SK-N-SH treated with all-trans-retinoic acid at 6 μM for 48 hours (cell line): ENCODE results near the gene BRCA2.

ENCODE experiments used
- ATAC-seq: fragments of 200-7000 bp; cut with Tn5 transposase; 3 replicates; pipeline ENCODE4 v1.9.1; 2020; ENCODE audit warnings: mild to moderate bottlenecking, moderate library complexity
- ARNTL ChIP-seq: fragments of 450-650 bp; formaldehyde crosslinking; IDR thresholded peaks from 2 replicates; pipeline ENCODE4 v1.5.0; 2020; ENCODE audit warnings: low read depth, mild to moderate bottlenecking, moderate library complexity, borderline replicate concordance
- CREB5 ChIP-seq: fragments of 250-450 bp; sonication (Bioruptor Pico); IDR thresholded peaks from 2 replicates; pipeline ENCODE4 v1.5.1; 2020; ENCODE audit warnings: low read depth, mild to moderate bottlenecking, moderate library complexity
- ESRRG ChIP-seq: fragments of 250-450 bp; sonication (Bioruptor Pico); IDR thresholded peaks from 2 replicates; pipeline ENCODE4 v1.6.1; 2021; ENCODE audit warnings: mild to moderate bottlenecking
- GLIS3 ChIP-seq: fragments of 250-450 bp; sonication (Bioruptor Pico); IDR thresholded peaks from 2 replicates; pipeline ENCODE4 v1.5.0; 2020; ENCODE audit warnings: mild to moderate bottlenecking, moderate library complexity
- OSR1 ChIP-seq: fragments of 250-450 bp; sonication (Bioruptor Pico); IDR thresholded peaks from 2 replicates; pipeline ENCODE4 v1.8.0; 2022; ENCODE audit warnings: moderate library complexity, mild to moderate bottlenecking, inconsistent platforms
- POU6F1 ChIP-seq: fragments of 250-450 bp; sonication (Bioruptor Pico); IDR thresholded peaks from 2 replicates; pipeline ENCODE4 v1.8.0; 2021; ENCODE audit warnings: low read depth, mild to moderate bottlenecking, moderate library complexity, borderline replicate concordance
- PPARA ChIP-seq: fragments of 250-450 bp; sonication (Bioruptor Pico); IDR thresholded peaks from 2 replicates; pipeline ENCODE4 v1.5.0; 2020; ENCODE audit warnings: mild to moderate bottlenecking, borderline replicate concordance
- RARB ChIP-seq: fragments of 250-450 bp; sonication (Bioruptor Pico); IDR thresholded peaks from 2 replicates; pipeline ENCODE4 v1.8.0; 2021; ENCODE audit warnings: mild to moderate bottlenecking, moderate library complexity
- SNAI2 ChIP-seq: fragments of 250-450 bp; sonication (Bioruptor Pico); IDR thresholded peaks from 2 replicates; pipeline ENCODE4 v1.5.0; 2020; ENCODE audit warnings: mild to moderate bottlenecking, moderate library complexity
- TCF4 ChIP-seq: fragments of 250-450 bp; sonication (Bioruptor Pico); IDR thresholded peaks from 2 replicates; pipeline ENCODE4 v1.8.0; 2021; ENCODE audit warnings: mild to moderate bottlenecking, moderate library complexity, borderline replicate concordance
- TOX ChIP-seq: fragments of 250-450 bp; sonication (Bioruptor Pico); IDR thresholded peaks from 2 replicates; pipeline ENCODE4 v1.8.0; 2021; ENCODE audit warnings: mild to moderate bottlenecking, moderate library complexity, borderline replicate concordance
- ZC3H10 ChIP-seq: fragments of 250-450 bp; sonication (Bioruptor Pico); IDR thresholded peaks from 2 replicates; pipeline ENCODE4 v1.5.1; 2021; ENCODE audit warnings: mild to moderate bottlenecking, moderate library complexity
- ZFP3 ChIP-seq: fragments of 250-450 bp; sonication (Bioruptor Pico); IDR thresholded peaks from 2 replicates; pipeline ENCODE4 v1.5.0; 2020; ENCODE audit warnings: mild to moderate bottlenecking, moderate library complexity
- ZFP30 ChIP-seq: fragments of 450-650 bp; formaldehyde crosslinking; IDR thresholded peaks from 2 replicates; pipeline ENCODE4 v1.5.0; 2022; ENCODE audit warnings: mild to moderate bottlenecking, moderate library complexity
- ZNF565 ChIP-seq: fragments of 450-650 bp; formaldehyde crosslinking; conservative IDR thresholded peaks from 2 replicates; pipeline ENCODE4 v1.5.0; 2020; ENCODE audit warnings: low read depth, mild to moderate bottlenecking, moderate library complexity
- ZNF70 ChIP-seq: fragments of 450-650 bp; formaldehyde crosslinking; IDR thresholded peaks from 2 replicates; pipeline ENCODE4 v1.5.0; 2020; ENCODE audit warnings: mild to moderate bottlenecking, moderate library complexity
- ZNF8 ChIP-seq: fragments of 450-650 bp; formaldehyde crosslinking; IDR thresholded peaks from 2 replicates; pipeline ENCODE4 v1.5.0; 2020; ENCODE audit warnings: mild to moderate bottlenecking, moderate library complexity
- TF ChIP-seq, protein P1 (sequence below): fragments of 250-450 bp; sonication (Bioruptor Pico); IDR thresholded peaks from 2 replicates; pipeline ENCODE4 v1.5.0; 2020; ENCODE audit warnings: mild to moderate bottlenecking, moderate library complexity
- TF ChIP-seq, protein P2 (sequence below): fragments of 250-450 bp; sonication (Bioruptor Pico); IDR thresholded peaks from 2 replicates; pipeline ENCODE4 v1.5.1; 2021; ENCODE audit warnings: mild to moderate bottlenecking, moderate library complexity

Gene BRCA2

GRCh38 chr13:32414580-32414979 is 99.3 kb downstream of the BRCA2 start (continued):
- TF ChIP-seq CREB5 (CRISPR knock-in tag) (no peak), OSR1 (no peak)
- TF ChIP-seq, all 23 proteins: peak for 0

- no peak for TF ChIP-seq ZFP30 (CRISPR knock-in tag)
- TF ChIP-seq, protein P1, sequence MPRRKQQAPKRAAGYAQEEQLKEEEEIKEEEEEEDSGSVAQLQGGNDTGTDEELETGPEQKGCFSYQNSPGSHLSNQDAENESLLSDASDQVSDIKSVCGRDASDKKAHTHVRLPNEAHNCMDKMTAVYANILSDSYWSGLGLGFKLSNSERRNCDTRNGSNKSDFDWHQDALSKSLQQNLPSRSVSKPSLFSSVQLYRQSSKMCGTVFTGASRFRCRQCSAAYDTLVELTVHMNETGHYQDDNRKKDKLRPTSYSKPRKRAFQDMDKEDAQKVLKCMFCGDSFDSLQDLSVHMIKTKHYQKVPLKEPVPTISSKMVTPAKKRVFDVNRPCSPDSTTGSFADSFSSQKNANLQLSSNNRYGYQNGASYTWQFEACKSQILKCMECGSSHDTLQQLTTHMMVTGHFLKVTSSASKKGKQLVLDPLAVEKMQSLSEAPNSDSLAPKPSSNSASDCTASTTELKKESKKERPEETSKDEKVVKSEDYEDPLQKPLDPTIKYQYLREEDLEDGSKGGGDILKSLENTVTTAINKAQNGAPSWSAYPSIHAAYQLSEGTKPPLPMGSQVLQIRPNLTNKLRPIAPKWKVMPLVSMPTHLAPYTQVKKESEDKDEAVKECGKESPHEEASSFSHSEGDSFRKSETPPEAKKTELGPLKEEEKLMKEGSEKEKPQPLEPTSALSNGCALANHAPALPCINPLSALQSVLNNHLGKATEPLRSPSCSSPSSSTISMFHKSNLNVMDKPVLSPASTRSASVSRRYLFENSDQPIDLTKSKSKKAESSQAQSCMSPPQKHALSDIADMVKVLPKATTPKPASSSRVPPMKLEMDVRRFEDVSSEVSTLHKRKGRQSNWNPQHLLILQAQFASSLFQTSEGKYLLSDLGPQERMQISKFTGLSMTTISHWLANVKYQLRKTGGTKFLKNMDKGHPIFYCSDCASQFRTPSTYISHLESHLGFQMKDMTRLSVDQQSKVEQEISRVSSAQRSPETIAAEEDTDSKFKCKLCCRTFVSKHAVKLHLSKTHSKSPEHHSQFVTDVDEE = no peak
- no peak for TF ChIP-seq GLIS3 (CRISPR knock-in tag)
- ATAC-seq = peak; percentile 61; the same call in 2 of the 3 replicates
Observed at GRCh38 chr13:32415019-32415418, 99.7 kb downstream of the BRCA2 start.

GRCh38 chr13:32417995-32418394 is 102.7 kb downstream of the BRCA2 start:
- no peak for TF ChIP-seq ZNF565 (CRISPR knock-in tag)
- TF ChIP-seq ESRRG = no peak
- TF ChIP-seq ZNF8 (CRISPR knock-in tag) = no peak
- TF ChIP-seq SNAI2 (CRISPR knock-in tag) = no peak
- no peak for TF ChIP-seq ZFP3 (CRISPR knock-in tag)
- TF ChIP-seq CREB5 (CRISPR knock-in tag) = no peak
- no peak for TF ChIP-seq PPARA
- no peak for TF ChIP-seq ZFP30 (CRISPR knock-in tag)
- TF ChIP-seq, protein P1 = no peak
- TF ChIP-seq TCF4 (CRISPR knock-in tag) = no peak
- TF ChIP-seq, protein P2, sequence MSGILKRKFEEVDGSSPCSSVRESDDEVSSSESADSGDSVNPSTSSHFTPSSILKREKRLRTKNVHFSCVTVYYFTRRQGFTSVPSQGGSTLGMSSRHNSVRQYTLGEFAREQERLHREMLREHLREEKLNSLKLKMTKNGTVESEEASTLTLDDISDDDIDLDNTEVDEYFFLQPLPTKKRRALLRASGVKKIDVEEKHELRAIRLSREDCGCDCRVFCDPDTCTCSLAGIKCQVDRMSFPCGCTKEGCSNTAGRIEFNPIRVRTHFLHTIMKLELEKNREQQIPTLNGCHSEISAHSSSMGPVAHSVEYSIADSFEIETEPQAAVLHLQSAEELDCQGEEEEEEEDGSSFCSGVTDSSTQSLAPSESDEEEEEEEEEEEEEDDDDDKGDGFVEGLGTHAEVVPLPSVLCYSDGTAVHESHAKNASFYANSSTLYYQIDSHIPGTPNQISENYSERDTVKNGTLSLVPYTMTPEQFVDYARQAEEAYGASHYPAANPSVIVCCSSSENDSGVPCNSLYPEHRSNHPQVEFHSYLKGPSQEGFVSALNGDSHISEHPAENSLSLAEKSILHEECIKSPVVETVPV (CRISPR knock-in tag) = no peak
- no peak for TF ChIP-seq RARB (CRISPR knock-in tag)
- no peak for ATAC-seq

- no peak for ATAC-seq
- no peak for TF ChIP-seq ZNF70
- no peak for TF ChIP-seq TOX
- TF ChIP-seq ZC3H10 (CRISPR knock-in tag) = no peak
- TF ChIP-seq TCF4 (CRISPR knock-in tag) = no peak
- TF ChIP-seq, protein P1 = no peak
- no peak for TF ChIP-seq ZFP3 (CRISPR knock-in tag)
- TF ChIP-seq, protein P2 (CRISPR knock-in tag) = no peak
- TF ChIP-seq POU6F1 (CRISPR knock-in tag) = no peak
- TF ChIP-seq ARNTL (CRISPR knock-in tag) = no peak
- TF ChIP-seq GLIS3 (CRISPR knock-in tag) = no peak
Observed at GRCh38 chr13:32419862-32420261, 104.6 kb downstream of the BRCA2 start.
